CD4-positive, alpha-beta T cell (primary cell): ENCODE data around the gene PDLIM5. TPM values are rescaled to one million over a fixed set of nuclear protein-coding genes. Genes with fewer than 3 reads are reported as not detected.

Experiments
- ATAC-seq: fragments of 200-7000 bp; cut with Tn5 transposase; one replicate; pipeline ENCODE4 v1.10.0; 2022; ENCODE audit warnings: mild to moderate bottlenecking; ENCODE audit not compliant: poor library complexity
- CTCF ChIA-PET: fragments of 350-600 bp; sonication (Branson Sonifier 250); formaldehyde crosslinking; loops from one replicate; lab custom pipeline; 2021; ENCODE audit warnings: antibody characterized with exemption, inconsistent platforms; lab: Charles Lee
- POLR2A ChIA-PET: fragments of 350-600 bp; sonication (Branson Sonifier 250); formaldehyde crosslinking; loops from one replicate; lab custom pipeline; 2021; ENCODE audit warnings: antibody characterized with exemption, inconsistent platforms; lab: Charles Lee
- DNase-seq, 14 experiments: peaks; one replicate each; pipeline ENCODE4 v3.0.0-alpha.2; 2013 to 2020; ENCODE audit warnings: mixed read lengths in 2 of 14
- H3K27ac ChIP-seq, 2 donors: one replicate each; pipeline versions ENCODE4 v1.5.1 to v1.7.0; 2013; ENCODE audit warnings: low read length in 2 of 2, low read depth in 1 of 2, mild to moderate bottlenecking in 1 of 2
- H3K27me3 ChIP-seq, 2 experiments: 1 replicate in 1 of 2; 2 replicates in 1 of 2; pipeline versions ENCODE4 v1.6.1 to v1.7.0; 2013; ENCODE audit warnings: low read length in 2 of 2, control low read depth in 1 of 2, mild to moderate bottlenecking in 1 of 2, moderate library complexity in 1 of 2; ENCODE audit not compliant: insufficient read depth in 2 of 2, control insufficient read depth in 1 of 2
- H3K36me3 ChIP-seq: one replicate; pipeline ENCODE4 v1.6.1; 2013; ENCODE audit warnings: low read length, control low read depth; ENCODE audit not compliant: insufficient read depth
- H3K4me1 ChIP-seq: one replicate; pipeline ENCODE4 v1.6.1; 2013; ENCODE audit warnings: low read length, control low read depth; ENCODE audit not compliant: insufficient read depth
- H3K4me3 ChIP-seq: one replicate; pipeline ENCODE4 v1.5.1; 2013; ENCODE audit warnings: mild to moderate bottlenecking, low read length, moderate library complexity
- H3K9me3 ChIP-seq, 2 experiments: 1 replicate in 1 of 2; 2 replicates in 1 of 2; pipeline versions ENCODE4 v1.6.1 to v1.7.0; 2013; ENCODE audit warnings: low read length in 2 of 2, mild to moderate bottlenecking in 2 of 2, control low read depth in 1 of 2, moderate library complexity in 1 of 2; ENCODE audit not compliant: control insufficient read depth in 1 of 2, insufficient read depth in 1 of 2
- H3K27ac Mint-ChIP-seq: one replicate; pipeline ENCODE4 v1.8.0; 2020; ENCODE audit warnings: mixed read lengths
- H3K27me3 Mint-ChIP-seq: one replicate; pipeline ENCODE4 v1.8.0; 2021; ENCODE audit warnings: mixed read lengths
- H3K36me3 Mint-ChIP-seq: one replicate; pipeline ENCODE4 v1.8.0; 2021; ENCODE audit warnings: low read depth, mixed read lengths
- H3K4me1 Mint-ChIP-seq: one replicate; pipeline ENCODE4 v1.8.0; 2021; ENCODE audit warnings: low read depth, mixed read lengths
- H3K4me3 Mint-ChIP-seq: one replicate; pipeline ENCODE4 v1.8.0; 2020; ENCODE audit warnings: mild to moderate bottlenecking, mixed read lengths
- H3K9me3 Mint-ChIP-seq: one replicate; pipeline ENCODE4 v1.8.0; 2020; ENCODE audit warnings: mixed read lengths
- intact Hi-C, 2 experiments: fragments of 100-400 bp; cut with DNase I in 1 of 2; cut with micrococcal nuclease in 1 of 2; formaldehyde crosslinking; loops; one replicate each; pipeline versions ENCODE4 v1.15.1 to v1.9.0; 2023 to 2025; cut with DNase I, micrococcal nuclease
- total RNA-seq, 174 experiments: library from RNA in 2 of 174; stranded (reverse) in 2 of 174; gene quantifications; one replicate each; pipeline ENCODE4 v1.2.3 and lab custom pipeline; 2021 to 2026
- TF ChIP-seq, protein P1 (sequence below): fragments of 200-600 bp; IDR thresholded peaks from one replicate; pipeline ENCODE4 v1.8.0; 2022; ENCODE audit warnings: antibody characterized with exemption, mild to moderate bottlenecking

Gene PDLIM5
- total RNA-seq, 2 experiments from 2014 or later, result 23.0 to 23.1 TPM

DNA sequence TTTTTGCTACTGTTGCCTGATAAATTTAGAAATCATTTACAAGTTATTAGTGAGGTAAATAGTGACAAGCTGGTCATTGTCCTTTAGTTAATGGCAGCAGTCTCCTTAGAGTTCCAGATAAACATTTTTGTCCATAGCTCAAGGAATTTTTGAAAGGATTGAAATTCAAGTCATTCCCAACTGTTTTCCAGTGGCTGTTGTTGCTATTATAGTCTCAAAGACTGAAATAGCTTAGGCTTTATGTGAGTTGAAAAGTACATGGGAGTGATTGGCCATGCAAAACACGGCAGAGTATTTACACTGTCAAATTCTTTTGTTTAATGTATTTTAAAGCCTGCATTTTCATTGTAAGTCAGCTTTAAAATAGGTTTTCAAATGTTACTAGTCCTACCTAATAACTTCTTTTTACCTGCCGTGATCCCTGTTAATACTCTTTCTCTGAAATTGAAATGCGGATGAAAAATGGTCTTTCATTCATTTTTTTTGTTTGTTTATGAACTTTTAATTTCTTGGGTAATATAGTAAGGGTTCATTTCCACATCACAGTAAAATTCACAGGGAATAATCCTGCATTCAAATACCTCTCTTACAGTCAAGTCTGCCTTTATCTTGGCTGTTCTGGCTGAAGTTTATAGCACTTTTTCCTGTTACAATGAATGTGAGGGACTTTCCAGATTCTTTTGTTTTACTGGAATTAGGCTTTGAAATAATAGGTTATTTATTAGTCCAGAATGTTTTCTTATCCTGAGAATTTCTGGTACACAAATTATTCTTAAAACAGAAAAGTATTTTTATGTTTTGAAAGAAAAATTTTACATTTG lies 85.1 kb downstream of the PDLIM5 start:
- no peaks in the 10 kb centered on the region for H3K9me3 ChIP-seq
- intact Hi-C loops, result no loop called here
- no peak overlapping the region for H3K4me3 ChIP-seq
- ChIA-PET POLR2A (no interaction called here), CTCF (no interaction called here)
- Mint-ChIP-seq H3K9me3 (no peaks in the 10 kb centered on the region), H3K4me1 (no peaks in the 10 kb centered on the region), H3K4me3 (no peak overlapping the region), H3K36me3 (peaks cover 5% of the 10 kb centered on the region), H3K27me3 (no peaks in the 10 kb centered on the region), H3K27ac (no peak overlapping the region)
- TF ChIP-seq, protein P1, sequence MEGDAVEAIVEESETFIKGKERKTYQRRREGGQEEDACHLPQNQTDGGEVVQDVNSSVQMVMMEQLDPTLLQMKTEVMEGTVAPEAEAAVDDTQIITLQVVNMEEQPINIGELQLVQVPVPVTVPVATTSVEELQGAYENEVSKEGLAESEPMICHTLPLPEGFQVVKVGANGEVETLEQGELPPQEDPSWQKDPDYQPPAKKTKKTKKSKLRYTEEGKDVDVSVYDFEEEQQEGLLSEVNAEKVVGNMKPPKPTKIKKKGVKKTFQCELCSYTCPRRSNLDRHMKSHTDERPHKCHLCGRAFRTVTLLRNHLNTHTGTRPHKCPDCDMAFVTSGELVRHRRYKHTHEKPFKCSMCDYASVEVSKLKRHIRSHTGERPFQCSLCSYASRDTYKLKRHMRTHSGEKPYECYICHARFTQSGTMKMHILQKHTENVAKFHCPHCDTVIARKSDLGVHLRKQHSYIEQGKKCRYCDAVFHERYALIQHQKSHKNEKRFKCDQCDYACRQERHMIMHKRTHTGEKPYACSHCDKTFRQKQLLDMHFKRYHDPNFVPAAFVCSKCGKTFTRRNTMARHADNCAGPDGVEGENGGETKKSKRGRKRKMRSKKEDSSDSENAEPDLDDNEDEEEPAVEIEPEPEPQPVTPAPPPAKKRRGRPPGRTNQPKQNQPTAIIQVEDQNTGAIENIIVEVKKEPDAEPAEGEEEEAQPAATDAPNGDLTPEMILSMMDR, result no peak
- DNase-seq (no peak), ATAC-seq (no peak)
- no peaks in the 10 kb centered on the region for H3K36me3 ChIP-seq
- no peaks in the 10 kb centered on the region for H3K27me3 ChIP-seq
- H3K27ac ChIP-seq, result no peak overlapping the region
- no peaks in the 10 kb centered on the region for H3K4me1 ChIP-seq

DNA sequence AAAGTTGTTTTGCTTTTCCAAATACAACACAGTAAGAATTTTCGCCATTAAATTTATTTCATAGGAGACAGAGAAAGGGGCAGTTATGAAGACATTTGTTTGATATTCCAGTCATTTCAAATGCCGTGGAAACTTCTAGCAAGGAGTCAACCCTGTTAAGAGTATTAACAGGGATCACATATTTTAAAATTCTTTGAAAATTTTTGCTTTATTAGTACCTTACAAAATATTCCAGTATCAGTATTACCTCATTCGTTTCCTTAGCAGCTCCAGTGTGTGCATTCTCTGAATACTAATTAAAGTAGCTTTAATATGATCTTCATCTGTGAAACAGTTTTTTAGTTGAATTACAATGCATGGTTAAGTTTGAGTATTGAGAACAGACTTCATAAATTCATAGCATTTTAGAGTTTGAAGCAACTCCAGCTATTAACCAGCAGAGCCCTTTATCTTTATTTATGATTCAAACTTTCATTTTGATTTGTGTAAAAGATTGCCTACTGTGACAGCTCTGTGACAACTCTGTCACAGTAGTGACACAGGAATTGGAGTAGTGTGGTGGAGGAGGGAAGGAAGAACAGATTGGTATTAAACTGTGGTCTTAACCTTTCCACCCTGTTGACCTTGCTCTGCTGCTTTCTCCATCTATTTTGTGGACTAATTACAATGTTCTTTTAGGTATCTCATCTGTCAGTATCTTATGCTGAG lies 86.3 kb downstream of the PDLIM5 start:
- intact Hi-C loops, result no loop called here
- Histone ChIP-seq H3K4me1 (no peaks in the 10 kb centered on the region), H3K36me3 (no peaks in the 10 kb centered on the region), H3K4me3 (no peak overlapping the region), H3K9me3 (no peaks in the 10 kb centered on the region), H3K27me3 (no peaks in the 10 kb centered on the region), H3K27ac (no peak overlapping the region)
- no peaks in the 10 kb centered on the region for H3K4me1 Mint-ChIP-seq
- DNase-seq (no peak), ATAC-seq (no peak)
- CTCF ChIA-PET, result no interaction called here
- no peak overlapping the region for H3K4me3 Mint-ChIP-seq
- POLR2A ChIA-PET, result no interaction called here
- no peaks in the 10 kb centered on the region for H3K27me3 Mint-ChIP-seq
- peaks cover 5% of the 10 kb centered on the region for H3K36me3 Mint-ChIP-seq
- TF ChIP-seq, protein P1, result no peak
- no peak overlapping the region for H3K27ac Mint-ChIP-seq
- no peaks in the 10 kb centered on the region for H3K9me3 Mint-ChIP-seq

DNA sequence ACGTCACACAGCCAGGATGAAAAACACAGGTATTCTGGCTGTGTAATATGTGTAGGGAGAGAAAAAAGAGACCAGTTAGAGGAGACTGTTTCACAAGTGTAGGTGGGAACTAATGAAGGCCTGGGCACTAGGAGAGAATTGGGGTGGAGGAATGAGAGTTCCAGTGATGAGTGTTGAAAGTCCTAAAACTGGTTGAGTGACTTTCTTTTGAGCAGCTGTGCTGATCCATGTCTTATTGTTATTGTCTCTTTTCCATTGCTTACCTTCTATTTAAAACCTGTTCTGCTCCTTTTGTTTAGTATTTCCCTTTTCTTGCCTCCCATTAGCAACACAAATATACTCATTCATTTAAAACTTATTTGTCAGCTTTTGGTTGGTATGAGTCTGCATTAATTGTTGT lies 88.7 kb downstream of the PDLIM5 start:
- no peak overlapping the region for H3K27ac Mint-ChIP-seq

More for the DNA sequence above, 88.7 kb downstream of the PDLIM5 start:
- Histone ChIP-seq H3K27ac (no peak overlapping the region), H3K4me1 (no peaks in the 10 kb centered on the region), H3K36me3 (no peaks in the 10 kb centered on the region), H3K9me3 (no peaks in the 10 kb centered on the region), H3K4me3 (no peak overlapping the region), H3K27me3 (no peaks in the 10 kb centered on the region)
- TF ChIP-seq, protein P1, result no peak
- CTCF ChIA-PET, result no interaction called here
- Mint-ChIP-seq H3K4me3 (no peak overlapping the region), H3K27me3 (no peaks in the 10 kb centered on the region), H3K4me1 (no peaks in the 10 kb centered on the region), H3K9me3 (peaks cover 2% of the 10 kb centered on the region), H3K36me3 (peaks cover 5% of the 10 kb centered on the region)
- POLR2A ChIA-PET, result no interaction called here
- DNase-seq (no peak), ATAC-seq (no peak)
- intact Hi-C loops, result no loop called here
